SU-DHL-6 (cell line): Measurements from ENCODE around the gene TBC1D20.

ENCODE experiments used
- CTCF ChIP-seq: fragments of 200-600 bp; sonication (generic); IDR thresholded peaks from one replicate; pipeline ENCODE4 v1.5.1; 2017; ENCODE audit warnings: antibody characterized with exemption, mild to moderate bottlenecking, low read length, moderate library complexity; ENCODE audit not compliant: insufficient read depth, poor library complexity, severe bottlenecking
- EZH2phosphoT487 ChIP-seq: fragments of 200-600 bp; sonication (generic), shearing (Covaris generic); conservative IDR thresholded peaks from 2 replicates; pipeline ENCODE4 v1.6.1; 2018; ENCODE audit warnings: mild to moderate bottlenecking, antibody characterized with exemption, low read length, moderate library complexity, mixed read lengths

DNA sequence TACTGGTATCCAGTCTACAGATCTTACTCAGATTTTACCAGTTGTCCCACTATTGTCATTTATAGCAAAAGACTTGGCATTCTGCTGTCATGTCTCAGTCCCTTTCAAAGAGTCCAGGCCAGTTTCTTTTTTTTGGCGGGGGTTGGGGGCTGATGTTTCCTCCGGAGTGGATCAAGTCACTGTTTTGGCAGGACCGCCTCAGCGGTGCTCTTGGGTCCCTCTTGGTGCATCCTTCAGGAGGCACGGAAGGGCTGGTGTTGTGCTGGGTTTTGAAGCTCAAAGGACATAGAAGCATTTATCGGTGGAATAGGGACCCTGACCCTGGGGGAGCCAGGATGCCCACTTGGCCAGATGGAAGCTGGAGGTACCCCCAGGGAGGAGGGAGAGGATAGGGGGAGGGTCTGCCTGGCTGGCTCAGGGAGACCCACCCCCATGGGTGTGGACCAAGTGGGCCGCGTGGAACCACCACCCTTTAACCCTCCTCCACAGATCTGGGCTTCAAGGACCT, 43.4 kb downstream of the TBC1D20 start:
- no peak for TF ChIP-seq CTCF
- no peak for TF ChIP-seq EZH2phosphoT487
